Activated T-helper 1 cell treated with Interleukin-2 at 50 U/mL for 16 hours (primary cell): ENCODE measurements around the gene TRIM31.

ENCODE experiments used
- DNase-seq: peaks from one replicate; pipeline ENCODE4 v3.0.0-alpha.2; 2020; ENCODE audit warnings: low read depth

TRIM31 gene

GRCh38 chr6:30113841-30114240 lies 951 bp upstream of the TRIM31 start:
- no peak for DNase-seq

- no peak for DNase-seq
Observed at GRCh38 chr6:30112402-30112994, 392 bp downstream of the TRIM31 start.

GRCh38 chr6:30111266-30111856 lies 1.5 kb downstream of the TRIM31 start:
- no peak for DNase-seq

- DNase-seq: no peak
Observed at GRCh38 chr6:30104661-30105060, 8.2 kb downstream of the TRIM31 start.

GRCh38 chr6:30103872-30104179 lies 9.1 kb downstream of the TRIM31 start:
- DNase-seq: no peak

- DNase-seq: peak; percentile 70
Observed at GRCh38 chr6:30102970-30103871, 9.7 kb downstream of the TRIM31 start.

- no peak for DNase-seq
Observed at GRCh38 chr6:30102414-30102969, 10.4 kb downstream of the TRIM31 start.

GRCh38 chr6:30101444-30102413 lies 11.2 kb downstream of the TRIM31 start:
- peak; percentile 48 for DNase-seq

GRCh38 chr6:30100585-30101443 lies 12.1 kb downstream of the TRIM31 start:
- no peak for DNase-seq

GRCh38 chr6:30100154-30100553 lies 12.7 kb downstream of the TRIM31 start:
- no peak for DNase-seq

GRCh38 chr6:30097902-30098768 lies 14.8 kb downstream of the TRIM31 start:
- no peak for DNase-seq

- DNase-seq: no peak
Observed at GRCh38 chr6:30096829-30097228, 16.1 kb downstream of the TRIM31 start.

GRCh38 chr6:30093951-30094661 lies 18.8 kb downstream of the TRIM31 start:
- no peak for DNase-seq

- no peak for DNase-seq
Observed at GRCh38 chr6:30092852-30093543, 19.9 kb downstream of the TRIM31 start.

GRCh38 chr6:30091577-30092381 lies 21.1 kb downstream of the TRIM31 start:
- DNase-seq: no peak

GRCh38 chr6:30087876-30088275 lies 25.0 kb downstream of the TRIM31 start:
- no peak for DNase-seq

- DNase-seq: no peak
Observed at GRCh38 chr6:30077218-30077617, 35.7 kb downstream of the TRIM31 start.
